Activated CD4-positive, alpha-beta T cell treated with anti-CD3 and anti-CD28 coated beads for 24 hours (primary cell): ENCODE measurements around the gene PRMT7.

Experiments used
- DNase-seq, 2 donors: peaks; one replicate each; pipeline ENCODE4 v3.0.0-alpha.2; 2020; ENCODE audit warnings: low read depth in 2 of 2

The PRMT7 gene

DNA sequence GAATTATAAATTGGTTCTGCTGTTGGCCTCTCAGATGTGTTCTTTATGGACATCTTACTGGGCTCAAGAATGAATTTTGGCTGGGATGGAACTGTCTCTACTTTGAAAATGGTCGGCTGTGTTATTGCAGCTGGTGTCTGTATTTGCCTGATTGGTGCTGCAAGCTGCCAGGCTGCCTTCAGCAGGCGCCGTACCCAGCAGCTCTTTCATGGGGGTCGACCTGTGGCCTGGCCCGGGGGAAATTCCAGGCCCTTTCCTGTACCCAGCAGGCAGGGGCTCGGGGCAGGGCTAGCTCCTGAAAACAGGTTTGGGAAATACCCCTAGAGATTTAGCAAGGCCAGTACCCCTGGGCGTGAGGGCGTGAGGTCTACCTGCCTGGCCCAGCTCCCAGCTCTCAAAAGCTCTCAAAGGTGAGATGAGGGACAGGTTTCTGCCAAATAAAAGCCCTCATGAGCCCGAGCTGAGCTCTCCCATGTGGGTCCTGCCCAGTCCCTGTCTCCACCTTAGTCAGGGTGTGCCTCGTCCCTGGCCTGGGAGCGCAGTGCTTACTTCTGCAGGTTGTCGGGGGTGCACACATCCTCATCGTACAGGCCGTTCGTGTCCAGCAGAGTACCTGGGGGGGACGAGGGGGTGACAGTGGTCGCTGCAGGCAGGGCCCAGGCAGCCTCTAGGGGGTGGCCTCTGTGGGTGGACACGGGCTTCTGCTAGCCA lies 52.3 kb downstream of the PRMT7 start:
- DNase-seq, result no peak

- DNase-seq, result no peak
Observed at GRCh38 chr16:68363658-68364521, 53.1 kb downstream of the PRMT7 start.

- no peak for DNase-seq
Observed at GRCh38 chr16:68364561-68364998, 53.8 kb downstream of the PRMT7 start.

GRCh38 chr16:68365167-68365817 lies 54.5 kb downstream of the PRMT7 start:
- no peak for DNase-seq

GRCh38 chr16:68366062-68366461 lies 55.2 kb downstream of the PRMT7 start:
- DNase-seq, result no peak

GRCh38 chr16:68367030-68367429 lies 56.2 kb downstream of the PRMT7 start:
- peak; percentile 30 to 36 for DNase-seq

GRCh38 chr16:68367440-68367839 lies 56.6 kb downstream of the PRMT7 start:
- DNase-seq, result no peak

DNA sequence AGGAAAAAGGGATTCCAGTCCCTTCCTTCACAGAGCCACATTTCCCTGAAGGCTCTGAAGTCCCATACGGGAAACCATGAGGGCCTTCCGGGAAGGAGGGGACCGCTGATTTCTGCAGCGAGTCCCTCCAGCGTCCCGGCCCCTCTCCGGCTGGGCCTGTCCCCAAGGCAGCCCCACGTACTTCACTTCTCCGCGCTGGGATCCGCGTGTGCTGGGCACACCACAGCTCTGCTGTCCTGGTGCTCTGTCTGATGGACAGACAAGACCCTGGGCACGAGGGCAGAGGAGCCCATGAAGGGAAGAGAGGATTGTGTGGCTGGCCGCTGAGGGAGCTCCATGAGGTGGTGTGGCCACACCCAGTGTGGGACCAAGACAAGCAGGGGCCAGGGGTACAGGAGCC lies 57.1 kb downstream of the PRMT7 start:
- DNase-seq, result no peak

- no peak for DNase-seq
Observed at GRCh38 chr16:68368301-68368888, 57.6 kb downstream of the PRMT7 start.

DNA sequence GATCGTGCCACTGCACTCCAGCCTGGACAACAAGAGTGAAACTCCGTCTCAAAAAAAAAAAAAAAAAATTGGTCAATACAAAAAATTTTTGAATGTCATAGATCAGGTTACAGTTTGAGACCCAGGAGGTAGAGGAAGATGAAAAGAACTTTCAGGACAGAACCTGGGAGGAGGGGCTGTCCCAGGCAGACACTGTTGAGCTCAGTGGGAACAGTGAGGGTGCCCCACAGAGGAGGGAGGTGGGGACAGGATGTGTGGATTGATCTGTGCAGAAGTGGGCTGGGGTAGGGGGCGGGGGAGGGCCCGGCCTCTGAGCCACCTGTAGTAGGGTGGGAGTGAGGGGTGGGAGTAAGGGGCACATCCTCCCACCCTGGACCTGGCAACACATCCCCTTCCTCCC lies 58.3 kb downstream of the PRMT7 start:
- DNase-seq, result no peak

DNA sequence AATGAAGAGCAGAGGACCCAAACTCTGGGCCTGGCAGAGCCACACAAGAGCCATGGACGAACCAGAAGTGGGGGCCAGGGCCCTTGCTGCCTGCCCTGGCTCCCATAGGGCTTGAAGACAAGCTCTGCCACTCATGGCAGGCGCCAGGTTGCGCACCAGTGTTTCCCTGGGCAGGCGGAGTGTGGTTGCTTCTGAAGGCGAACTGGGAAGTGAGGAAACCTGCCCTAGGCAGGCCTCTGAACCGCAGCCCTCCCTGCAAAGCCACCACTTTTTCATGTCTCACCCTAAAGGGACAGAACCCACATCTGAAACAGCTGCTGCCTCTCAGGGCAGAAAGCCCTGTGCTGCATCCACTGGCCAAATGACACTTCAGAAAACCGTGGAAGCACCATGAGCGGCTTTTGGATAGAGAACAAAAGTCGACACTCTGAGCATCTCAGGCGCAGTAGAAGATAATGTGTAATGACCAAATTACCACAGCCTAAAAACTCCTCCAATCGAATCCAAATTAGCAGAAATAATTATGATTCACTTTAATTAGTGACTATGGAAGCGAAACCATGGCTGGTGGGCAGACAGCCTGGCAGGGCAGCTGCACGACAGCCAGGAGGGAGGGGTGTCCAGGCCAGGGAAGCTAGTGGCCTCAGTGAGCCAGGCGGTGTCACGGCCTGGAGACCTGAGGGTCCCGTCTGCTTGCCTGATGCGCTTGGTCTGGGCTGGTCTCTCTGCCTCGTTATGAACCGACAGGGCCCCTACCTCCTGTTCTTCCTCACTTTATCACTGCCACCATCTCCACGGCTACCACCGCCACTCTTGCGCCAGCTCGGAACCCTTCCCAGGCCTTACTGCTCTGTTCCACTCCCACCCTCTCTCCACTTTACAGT lies 59.1 kb downstream of the PRMT7 start:
- DNase-seq, result peak in 1 of 2 donors; percentile 35

DNA sequence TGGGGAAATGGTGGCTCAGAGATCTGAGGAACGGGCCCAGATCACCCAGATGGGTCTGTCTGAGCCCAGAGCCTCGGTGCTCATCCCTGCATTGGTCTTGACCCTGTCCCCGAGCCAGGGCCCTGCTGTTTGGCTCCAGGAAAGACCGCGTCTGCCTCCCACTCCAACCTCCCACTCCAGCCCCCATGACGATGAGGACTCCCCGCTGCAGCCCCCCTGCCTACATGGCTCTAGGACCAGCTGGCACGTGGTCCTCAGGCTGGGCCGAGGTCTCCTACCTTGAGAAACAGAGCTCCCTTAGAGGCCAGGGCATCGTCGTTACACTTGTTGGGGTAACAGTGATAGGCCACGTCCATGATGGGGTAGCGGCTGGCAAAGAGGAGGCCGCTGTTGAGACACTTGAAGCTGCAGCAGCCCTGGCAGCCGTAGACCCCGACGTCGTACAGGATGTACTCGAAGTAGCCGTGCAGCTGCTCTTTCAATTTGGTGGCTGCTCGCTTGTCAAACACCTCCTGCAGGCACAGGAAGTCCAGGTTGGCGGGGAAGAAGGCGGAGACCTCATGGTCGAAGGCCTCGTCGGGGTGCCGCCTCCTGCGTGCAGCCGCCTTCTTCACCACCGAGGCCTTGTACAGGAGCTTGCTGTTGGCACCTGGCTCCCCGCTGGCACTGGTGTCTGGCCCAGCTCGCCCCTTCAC lies 59.9 kb downstream of the PRMT7 start:
- no peak for DNase-seq

- no peak for DNase-seq
Observed at GRCh38 chr16:68371276-68371651, 60.4 kb downstream of the PRMT7 start.

- no peak for DNase-seq
Observed at GRCh38 chr16:68371706-68372380, 61.0 kb downstream of the PRMT7 start.

- no peak for DNase-seq
Observed at GRCh38 chr16:68372381-68372720, 61.5 kb downstream of the PRMT7 start.

- DNase-seq, result no peak
Observed at GRCh38 chr16:68372806-68373205, 62.0 kb downstream of the PRMT7 start.

DNA sequence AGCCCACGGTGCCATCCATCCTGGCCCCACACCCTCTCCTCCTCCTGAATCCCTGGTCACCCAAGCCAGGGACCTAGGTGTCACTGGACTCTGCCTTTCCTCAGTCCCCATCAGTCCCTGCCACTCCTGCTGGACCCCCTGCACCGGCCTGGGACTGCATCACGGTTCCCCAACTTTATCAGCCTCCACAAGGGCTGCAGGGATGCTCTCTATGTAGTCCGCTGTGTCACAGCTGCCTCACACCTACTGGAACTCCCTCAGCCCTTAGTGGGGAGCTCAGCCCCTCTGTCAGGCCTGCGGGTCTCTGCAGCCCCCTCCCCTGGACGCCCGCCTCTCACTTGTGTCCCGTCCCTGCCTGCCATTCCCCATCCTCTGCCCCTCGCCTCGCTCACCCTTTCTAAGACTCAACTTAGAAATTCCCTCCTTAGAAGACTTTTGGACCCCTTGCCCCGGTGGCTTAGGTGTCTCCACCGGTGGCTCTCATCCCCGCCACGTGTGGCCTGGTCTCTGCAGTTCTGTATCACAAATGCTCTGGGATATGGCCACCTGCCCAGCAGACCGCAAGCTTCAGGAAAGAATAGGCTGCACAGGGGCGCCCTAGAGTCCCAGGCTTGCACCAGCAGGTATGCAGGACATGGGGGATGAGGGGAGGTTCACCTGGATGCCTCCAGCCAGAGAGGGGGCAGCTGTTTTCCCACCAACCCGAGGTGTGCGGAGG lies 62.9 kb downstream of the PRMT7 start:
- no peak for DNase-seq

GRCh38 chr16:68374246-68374805 lies 63.5 kb downstream of the PRMT7 start:
- DNase-seq, result no peak
